Stimulated activated CD4-positive, alpha-beta T cell treated with anti-CD3 and anti-CD28 coated beads, Interleukin-1b, Interleukin-23, amount 100 ng/mL, for 24 hours (primary cell): ENCODE data around the gene GGCX.

ENCODE experiments used
- DNase-seq, 4 experiments: peaks; one replicate each; pipeline ENCODE4 v3.0.0-alpha.2; 2020; ENCODE audit warnings: low read depth in 4 of 4, low spot score in 1 of 4

Gene GGCX

GRCh38 chr2:85516653-85517389, 44.5 kb downstream of the GGCX start:
- no peak for DNase-seq

GRCh38 chr2:85514323-85514722, 47.0 kb downstream of the GGCX start:
- DNase-seq, result no peak

GRCh38 chr2:85511008-85511811, 50.1 kb downstream of the GGCX start:
- no peak for DNase-seq

- DNase-seq, result no peak
These were observed 54.5 kb downstream of the GGCX start for GRCh38 chr2:85506768-85507181.

- no peak for DNase-seq
These were observed 55.6 kb downstream of the GGCX start for GRCh38 chr2:85505551-85506238.

- no peak for DNase-seq
These were observed 56.5 kb downstream of the GGCX start for GRCh38 chr2:85504778-85505261.

GRCh38 chr2:85503851-85504777, 57.2 kb downstream of the GGCX start:
- no peak for DNase-seq

- DNase-seq, result no peak
These were observed 58.0 kb downstream of the GGCX start for GRCh38 chr2:85503168-85503850.

GRCh38 chr2:85502720-85503119, 58.6 kb downstream of the GGCX start:
- DNase-seq, result no peak

GRCh38 chr2:85501248-85501647, 60.0 kb downstream of the GGCX start:
- DNase-seq, result no peak

GRCh38 chr2:85497944-85498630, 63.2 kb downstream of the GGCX start:
- DNase-seq, result no peak

GRCh38 chr2:85496436-85496835, 64.9 kb downstream of the GGCX start:
- DNase-seq, result no peak
